Measurements from ENCODE around the gene ATP2A1. TPM values are rescaled to one million over a fixed set of nuclear protein-coding genes. Genes with fewer than 3 reads are reported as not detected.
A peak's percentile ranks its signal among the peaks of the same experiment; 100 is the strongest.

ATP2A1 gene
- total and polyA plus RNA-seq, 2 experiments from 2014 or later: 0.13 to 2.3 TPM

GRCh38 chr16:28873543-28874201, 4.6 kb upstream of the ATP2A1 start:
- Histone ChIP-seq H4K20me1 (ENCODE audit: insufficient read depth, poor library complexity, severe bottlenecking) (no peaks in the 10 kb centered on the region), H3K4me3 (no peak overlapping the region), H3K4me1 (ENCODE audit: insufficient read depth) (no peaks in the 10 kb centered on the region), H3K9me3 (ENCODE audit: low read depth) (no peaks in the 10 kb centered on the region), H3K27ac (no peak overlapping the region), H3K36me3 (replicated peaks; ENCODE audit: insufficient read depth, low read depth) (no peaks in the 10 kb centered on the region), H3K79me2 (no peaks in the 10 kb centered on the region), H3K4me2 (no peak overlapping the region), H3K9me2 (replicated peaks; ENCODE audit: insufficient read depth) (no peaks in the 10 kb centered on the region), H2AFZ (no peak overlapping the region), H3K27me3 (no peaks in the 10 kb centered on the region)
- no peak for TF ChIP-seq EZH2phosphoT487 (IDR thresholded peaks at IDR 0.05; ENCODE audit: low read depth, severe bottlenecking, unreplicated experiment)
- TF ChIP-seq CTCF (IDR thresholded peaks at IDR 0.05; ENCODE audit: poor library complexity): peak; percentile 36
- 97% methylated on average over 16 of the region's 18 CpGs for WGBS (ENCODE audit: low lambda C conversion rate, missing lambda C conversion rate)
- no peak for DNase-seq (ENCODE audit: low spot score)

- Histone ChIP-seq H3K4me1 (ENCODE audit: insufficient read depth) (peaks cover 6% of the 10 kb centered on the region), H3K9me2 (replicated peaks; ENCODE audit: insufficient read depth) (no peaks in the 10 kb centered on the region), H3K27me3 (no peaks in the 10 kb centered on the region), H3K27ac (no peak overlapping the region), H4K20me1 (ENCODE audit: insufficient read depth, poor library complexity, severe bottlenecking) (no peaks in the 10 kb centered on the region), H3K9me3 (ENCODE audit: low read depth) (no peaks in the 10 kb centered on the region), H3K79me2 (no peaks in the 10 kb centered on the region), H2AFZ (no peak overlapping the region), H3K4me2 (no peak overlapping the region), H3K4me3 (no peak overlapping the region), H3K36me3 (replicated peaks; ENCODE audit: insufficient read depth, low read depth) (no peaks in the 10 kb centered on the region)
- TF ChIP-seq EZH2 (IDR thresholded peaks at IDR 0.05; ENCODE audit: borderline replicate concordance) (no peak), EZH2phosphoT487 (IDR thresholded peaks at IDR 0.05; ENCODE audit: low read depth, severe bottlenecking, unreplicated experiment) (no peak), CTCF (IDR thresholded peaks at IDR 0.05; ENCODE audit: poor library complexity) (no peak)
- 100% methylated on average over 6 of the region's 6 CpGs for WGBS (ENCODE audit: low lambda C conversion rate, missing lambda C conversion rate)
- no peak for DNase-seq (ENCODE audit: low spot score)
Measured at GRCh38 chr16:28874406-28874805, 3.9 kb upstream of the ATP2A1 start.

- H3K4me3 ChIP-seq: no peak overlapping the region
- peaks cover 11% of the 10 kb centered on the region for H3K4me1 ChIP-seq (ENCODE audit: insufficient read depth)
- no peaks in the 10 kb centered on the region for H3K36me3 ChIP-seq (replicated peaks; ENCODE audit: insufficient read depth, low read depth)
- H4K20me1 ChIP-seq (ENCODE audit: insufficient read depth, poor library complexity, severe bottlenecking): no peaks in the 10 kb centered on the region
- no peaks in the 10 kb centered on the region for H3K9me3 ChIP-seq (ENCODE audit: low read depth)
- no peak overlapping the region for H2AFZ ChIP-seq
- no peaks in the 10 kb centered on the region for H3K9me2 ChIP-seq (replicated peaks; ENCODE audit: insufficient read depth)
- 86% methylated on average over 11 of the region's 13 CpGs for WGBS (ENCODE audit: low lambda C conversion rate, missing lambda C conversion rate)
- no peak for DNase-seq (ENCODE audit: low spot score)
- H3K27me3 ChIP-seq: no peaks in the 10 kb centered on the region
- H3K27ac ChIP-seq: no peak overlapping the region
- no peaks in the 10 kb centered on the region for H3K79me2 ChIP-seq
- no peak for TF ChIP-seq EZH2phosphoT487 (IDR thresholded peaks at IDR 0.05; ENCODE audit: low read depth, severe bottlenecking, unreplicated experiment)
- TF ChIP-seq CTCF (IDR thresholded peaks at IDR 0.05; ENCODE audit: poor library complexity): no peak
- no peak overlapping the region for H3K4me2 ChIP-seq
Measured at GRCh38 chr16:28875134-28876018, 2.9 kb upstream of the ATP2A1 start.
